ENCODE measurements around the gene MORC2.

Gene MORC2

GRCh38 chr22:30948930-30949342, 19.6 kb downstream of the MORC2 start:
- TF ChIP-seq POLR2AphosphoS5 (IDR thresholded peaks at IDR 0.05; ENCODE audit: low read depth, low read length) (no peak), REST (IDR thresholded peaks at IDR 0.05; ENCODE audit: insufficient read depth in 1 of 2, low read depth in 2 of 2, low read length in 2 of 2) (no peak), FOXP2 (optimal IDR thresholded peaks at IDR 0.05; ENCODE audit: borderline replicate concordance, extremely low read depth, extremely low read length, insufficient read depth) (no peak), TAF1 (IDR thresholded peaks at IDR 0.05; ENCODE audit: borderline replicate concordance, insufficient read depth, low read length) (no peak), SIN3A (IDR thresholded peaks at IDR 0.05; ENCODE audit: borderline replicate concordance, insufficient read depth, low read length) (no peak)

- TF ChIP-seq FOXP2 (optimal IDR thresholded peaks at IDR 0.05; ENCODE audit: borderline replicate concordance, extremely low read depth, extremely low read length, insufficient read depth) (no peak), TAF1 (IDR thresholded peaks at IDR 0.05; ENCODE audit: borderline replicate concordance, insufficient read depth, low read length) (no peak), REST (IDR thresholded peaks at IDR 0.05; ENCODE audit: insufficient read depth in 1 of 2, low read depth in 2 of 2, low read length in 2 of 2) (no peak), POLR2AphosphoS5 (IDR thresholded peaks at IDR 0.05; ENCODE audit: low read depth, low read length) (no peak), SIN3A (IDR thresholded peaks at IDR 0.05; ENCODE audit: borderline replicate concordance, insufficient read depth, low read length) (no peak)
These were observed 20.6 kb downstream of the MORC2 start for GRCh38 chr22:30947816-30948454.

GRCh38 chr22:30947173-30947815, 21.3 kb downstream of the MORC2 start:
- no peak for TF ChIP-seq FOXP2 (optimal IDR thresholded peaks at IDR 0.05; ENCODE audit: borderline replicate concordance, extremely low read depth, extremely low read length, insufficient read depth)
- no peak for TF ChIP-seq REST (IDR thresholded peaks at IDR 0.05; ENCODE audit: insufficient read depth in 1 of 2, low read depth in 2 of 2, low read length in 2 of 2)
- no peak for TF ChIP-seq POLR2AphosphoS5 (IDR thresholded peaks at IDR 0.05; ENCODE audit: low read depth, low read length)
- no peak for TF ChIP-seq TAF1 (IDR thresholded peaks at IDR 0.05; ENCODE audit: borderline replicate concordance, insufficient read depth, low read length)

GRCh38 chr22:30946354-30946753, 22.2 kb downstream of the MORC2 start:
- TF ChIP-seq SIN3A (IDR thresholded peaks at IDR 0.05; ENCODE audit: borderline replicate concordance, insufficient read depth, low read length) (no peak), FOXP2 (optimal IDR thresholded peaks at IDR 0.05; ENCODE audit: borderline replicate concordance, extremely low read depth, extremely low read length, insufficient read depth) (no peak), REST (IDR thresholded peaks at IDR 0.05; ENCODE audit: insufficient read depth in 1 of 2, low read depth in 2 of 2, low read length in 2 of 2) (no peak), TAF1 (IDR thresholded peaks at IDR 0.05; ENCODE audit: borderline replicate concordance, insufficient read depth, low read length) (no peak), POLR2AphosphoS5 (IDR thresholded peaks at IDR 0.05; ENCODE audit: low read depth, low read length) (no peak)

All from PFSK-1 (cell line).